ENCODE results near the gene IPO5. TPM values are rescaled to one million over a fixed set of nuclear protein-coding genes. Genes with fewer than 3 reads are reported as not detected.

The IPO5 gene
- total RNA-seq, 1 experiment from 2014 or later = 126 TPM

DNA sequence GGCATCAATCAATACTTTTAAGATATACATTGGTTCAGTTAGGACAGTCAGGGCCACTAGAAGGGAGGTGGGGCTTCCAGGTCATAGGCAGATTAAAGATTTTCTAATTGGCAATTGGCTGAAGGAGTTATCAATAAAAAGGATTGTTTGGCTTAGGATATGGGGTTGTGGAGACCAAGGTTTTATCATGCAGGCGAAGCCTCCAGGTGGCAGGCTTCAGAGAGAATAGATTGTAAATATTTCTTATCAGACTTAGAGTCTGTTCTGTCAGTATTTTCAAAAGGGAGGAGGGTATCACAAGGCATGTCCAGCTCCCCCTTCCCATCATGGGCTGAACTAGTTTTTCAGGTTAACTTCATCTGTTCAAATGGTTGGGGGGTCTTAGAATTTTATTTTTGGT, 112.0 kb downstream of the IPO5 start:
- no peak for TF ChIP-seq EZH2 (IDR thresholded peaks at IDR 0.05; ENCODE audit: low read depth)
- TF ChIP-seq, protein P1, sequence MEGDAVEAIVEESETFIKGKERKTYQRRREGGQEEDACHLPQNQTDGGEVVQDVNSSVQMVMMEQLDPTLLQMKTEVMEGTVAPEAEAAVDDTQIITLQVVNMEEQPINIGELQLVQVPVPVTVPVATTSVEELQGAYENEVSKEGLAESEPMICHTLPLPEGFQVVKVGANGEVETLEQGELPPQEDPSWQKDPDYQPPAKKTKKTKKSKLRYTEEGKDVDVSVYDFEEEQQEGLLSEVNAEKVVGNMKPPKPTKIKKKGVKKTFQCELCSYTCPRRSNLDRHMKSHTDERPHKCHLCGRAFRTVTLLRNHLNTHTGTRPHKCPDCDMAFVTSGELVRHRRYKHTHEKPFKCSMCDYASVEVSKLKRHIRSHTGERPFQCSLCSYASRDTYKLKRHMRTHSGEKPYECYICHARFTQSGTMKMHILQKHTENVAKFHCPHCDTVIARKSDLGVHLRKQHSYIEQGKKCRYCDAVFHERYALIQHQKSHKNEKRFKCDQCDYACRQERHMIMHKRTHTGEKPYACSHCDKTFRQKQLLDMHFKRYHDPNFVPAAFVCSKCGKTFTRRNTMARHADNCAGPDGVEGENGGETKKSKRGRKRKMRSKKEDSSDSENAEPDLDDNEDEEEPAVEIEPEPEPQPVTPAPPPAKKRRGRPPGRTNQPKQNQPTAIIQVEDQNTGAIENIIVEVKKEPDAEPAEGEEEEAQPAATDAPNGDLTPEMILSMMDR (conservative IDR thresholded peaks at IDR 0.05) = no peak
- H3K9me2 ChIP-seq (ENCODE audit: insufficient read depth) = no peaks in the 10 kb centered on the region
- DNase-seq = no peak
- BruUV-seq (replicated peaks) = no TSS peak
- ChIA-PET CTCF (no interaction called here), POLR2A (ENCODE audit: unreplicated experiment) (no interaction called here)
- no peaks in the 10 kb centered on the region for H4K20me1 ChIP-seq (ENCODE audit: insufficient read depth)
- intact Hi-C loops (cut with micrococcal nuclease; ENCODE audit: unreplicated experiment) = no loop called here
- no peaks in the 10 kb centered on the region for H3K4me1 ChIP-seq (replicated peaks; ENCODE audit: insufficient read depth)
- no peaks in the 10 kb centered on the region for H3K79me2 ChIP-seq (ENCODE audit: low read depth)
- no peaks in the 10 kb centered on the region for H3F3A ChIP-seq (ENCODE audit: insufficient read depth, low read depth)
- H3K27me3 ChIP-seq (ENCODE audit: insufficient read depth, low read depth) = no peaks in the 10 kb centered on the region
- H3K9me3 ChIP-seq (ENCODE audit: insufficient read depth, low read depth) = no peaks in the 10 kb centered on the region
- H3K27ac ChIP-seq = no peak overlapping the region
- H3K4me2 ChIP-seq = no peak overlapping the region
- H3K4me3 ChIP-seq = no peak overlapping the region
- no peaks in the 10 kb centered on the region for H3K36me3 ChIP-seq (ENCODE audit: low read depth)
- H2AFZ ChIP-seq = no peak overlapping the region

DNA sequence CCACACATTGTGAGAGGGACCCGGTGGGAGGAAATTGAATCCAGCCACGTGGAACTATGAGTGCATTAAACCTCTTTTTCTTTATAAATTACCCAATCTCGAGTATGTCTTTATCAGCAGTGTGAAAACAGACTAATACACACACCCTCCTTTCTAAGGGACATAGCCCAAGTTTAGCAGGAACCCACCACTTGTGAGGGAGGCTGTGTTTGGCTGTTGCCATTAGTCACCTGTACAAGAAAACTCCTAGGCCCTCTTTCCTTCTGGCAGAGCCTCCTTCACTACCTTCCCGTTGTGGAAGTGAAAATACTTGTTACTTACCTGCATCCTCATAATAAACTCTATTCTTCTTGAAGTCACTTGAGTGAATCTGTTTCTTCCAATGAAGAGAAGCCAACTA, 113.2 kb downstream of the IPO5 start:
- TF ChIP-seq EZH2 (IDR thresholded peaks at IDR 0.05; ENCODE audit: low read depth) = no peak
- TF ChIP-seq, protein P1 (conservative IDR thresholded peaks at IDR 0.05) = no peak
- Histone ChIP-seq H3K4me3 (no peak overlapping the region), H3K9me3 (ENCODE audit: insufficient read depth, low read depth) (no peaks in the 10 kb centered on the region), H4K20me1 (ENCODE audit: insufficient read depth) (no peaks in the 10 kb centered on the region), H3K27ac (no peak overlapping the region), H3K4me1 (replicated peaks; ENCODE audit: insufficient read depth) (no peaks in the 10 kb centered on the region), H2AFZ (0 out of 2 replicates have a peak overlapping the region, but pooled peaks have one; percentile 29), H3K36me3 (ENCODE audit: low read depth) (no peaks in the 10 kb centered on the region), H3K79me2 (ENCODE audit: low read depth) (no peaks in the 10 kb centered on the region), H3K27me3 (ENCODE audit: insufficient read depth, low read depth) (no peaks in the 10 kb centered on the region), H3K4me2 (no peak overlapping the region), H3K9me2 (ENCODE audit: insufficient read depth) (no peaks in the 10 kb centered on the region), H3F3A (ENCODE audit: insufficient read depth, low read depth) (no peaks in the 10 kb centered on the region)
- DNase-seq = no peak
- ChIA-PET CTCF (no interaction called here), POLR2A (ENCODE audit: unreplicated experiment) (no interaction called here)
- no TSS peak for BruUV-seq (replicated peaks)
- intact Hi-C loops (cut with micrococcal nuclease; ENCODE audit: unreplicated experiment) = no loop called here

DNA sequence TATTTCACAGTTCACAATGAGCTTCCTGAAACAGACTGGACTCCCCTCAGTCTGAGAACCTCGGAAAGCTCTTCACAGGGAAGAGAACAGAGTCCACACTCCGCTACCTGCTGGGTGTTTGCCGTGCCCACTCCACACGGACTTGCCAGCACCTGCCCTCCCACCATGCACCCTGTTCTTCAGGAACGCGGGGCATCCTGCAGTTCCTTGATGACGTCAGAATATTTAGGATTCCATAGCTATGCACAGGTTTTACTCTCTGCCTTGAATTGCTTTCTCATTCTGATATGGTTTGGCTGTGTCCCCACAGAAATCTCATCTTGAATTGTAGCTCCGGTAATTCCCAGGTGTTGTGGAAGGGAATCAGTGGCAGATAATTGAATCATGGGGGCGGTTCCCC, 115.0 kb downstream of the IPO5 start:
- Histone ChIP-seq H3K27ac (no peak overlapping the region), H4K20me1 (ENCODE audit: insufficient read depth) (no peaks in the 10 kb centered on the region), H3F3A (ENCODE audit: insufficient read depth, low read depth) (no peaks in the 10 kb centered on the region), H3K79me2 (ENCODE audit: low read depth) (no peaks in the 10 kb centered on the region), H3K9me2 (ENCODE audit: insufficient read depth) (no peaks in the 10 kb centered on the region), H3K36me3 (ENCODE audit: low read depth) (no peaks in the 10 kb centered on the region), H3K4me1 (replicated peaks; ENCODE audit: insufficient read depth) (no peaks in the 10 kb centered on the region), H3K4me2 (no peak overlapping the region), H3K27me3 (ENCODE audit: insufficient read depth, low read depth) (no peaks in the 10 kb centered on the region), H3K4me3 (no peak overlapping the region), H3K9me3 (ENCODE audit: insufficient read depth, low read depth) (no peaks in the 10 kb centered on the region), H2AFZ (no peak overlapping the region)
- intact Hi-C loops (cut with micrococcal nuclease; ENCODE audit: unreplicated experiment) = no loop called here
- ChIA-PET POLR2A (ENCODE audit: unreplicated experiment) (interaction anchor here (0.6 kb wide), 2 partner anchors 11 to 1232 kb away, joined by 3 to 7 read pairs; no protein-coding TSS in a partner anchor), CTCF (no interaction called here)
- no TSS peak for BruUV-seq (replicated peaks)
- DNase-seq = peak in 1 of 2 experiments; percentile 14
- TF ChIP-seq, protein P1 (conservative IDR thresholded peaks at IDR 0.05) = no peak
- no peak for TF ChIP-seq EZH2 (IDR thresholded peaks at IDR 0.05; ENCODE audit: low read depth)
